Neuronal stem cell (in vitro differentiated cells): ENCODE results near the gene CD81.

Experiments used
- DNase-seq: peaks from one replicate; pipeline ENCODE4 v3.0.0-alpha.2; 2013; ENCODE audit warnings: low spot score
- H2AFZ ChIP-seq: one replicate; pipeline ENCODE4 v1.6.1; 2013; ENCODE audit warnings: mild to moderate bottlenecking, low read length, inconsistent platforms
- H2AK5ac ChIP-seq: 2 replicates; pipeline ENCODE4 v1.6.1; 2013; ENCODE audit warnings: low read depth, mild to moderate bottlenecking, inconsistent platforms, low read length, moderate library complexity, mixed read lengths
- H2BK120ac ChIP-seq: 2 replicates; pipeline ENCODE4 v1.6.1; 2013; ENCODE audit warnings: low read depth, mild to moderate bottlenecking, inconsistent platforms, low read length, moderate library complexity, mixed read lengths
- H2BK12ac ChIP-seq: one replicate; pipeline ENCODE4 v1.6.1; 2013; ENCODE audit warnings: low read length, inconsistent platforms
- H2BK15ac ChIP-seq: 2 replicates; pipeline ENCODE4 v1.6.1; 2013; ENCODE audit warnings: mild to moderate bottlenecking, low read length, inconsistent platforms, mixed read lengths
- H2BK5ac ChIP-seq: one replicate; pipeline ENCODE4 v1.6.1; 2013; ENCODE audit warnings: inconsistent platforms, mild to moderate bottlenecking, low read length, moderate library complexity
- H3K14ac ChIP-seq: one replicate; pipeline ENCODE4 v1.6.1; 2013; ENCODE audit warnings: low read length, inconsistent platforms
- H3K18ac ChIP-seq: 2 replicates; pipeline ENCODE4 v1.6.1; 2013; ENCODE audit warnings: low read length, inconsistent platforms
- H3K23ac ChIP-seq: 2 replicates; pipeline ENCODE4 v1.6.1; 2013; ENCODE audit warnings: low read depth, mild to moderate bottlenecking, mixed read lengths, low read length, inconsistent platforms; ENCODE audit not compliant: poor library complexity
- H3K27ac ChIP-seq: replicated peaks from 3 replicates; pipeline ENCODE4 v1.5.1; 2013; ENCODE audit warnings: low read length, inconsistent platforms
- H3K27me3 ChIP-seq, 3 experiments: 2 replicates each; pipeline ENCODE4 v1.6.1; 2013; ENCODE audit warnings: low read length in 3 of 3, mild to moderate bottlenecking in 2 of 3, inconsistent platforms in 1 of 3, low read depth in 1 of 3, mixed read lengths in 1 of 3, moderate library complexity in 1 of 3; ENCODE audit not compliant: control insufficient read depth in 3 of 3, insufficient read depth in 3 of 3
- H3K36me3 ChIP-seq, 2 donors: replicated peaks in 1 of 2; 2 replicates each; pipeline ENCODE4 v1.6.1; 2013; ENCODE audit warnings: low read length in 2 of 2; ENCODE audit not compliant: control insufficient read depth in 2 of 2, insufficient read depth in 2 of 2
- H3K4ac ChIP-seq: 2 replicates; pipeline ENCODE4 v1.6.1; 2013; ENCODE audit warnings: inconsistent platforms, mild to moderate bottlenecking, low read length, moderate library complexity
- H3K4me1 ChIP-seq, 2 donors: 1 replicate in 1 of 2; 2 replicates in 1 of 2; pipeline ENCODE4 v1.6.1; 2013; ENCODE audit warnings: low read length in 2 of 2, low read depth in 1 of 2; ENCODE audit not compliant: control insufficient read depth in 2 of 2, insufficient read depth in 1 of 2
- H3K4me2 ChIP-seq: one replicate; pipeline ENCODE4 v1.6.1; 2013; ENCODE audit warnings: mild to moderate bottlenecking, low read length, inconsistent platforms; ENCODE audit not compliant: insufficient read depth, poor library complexity, severe bottlenecking
- H3K4me3 ChIP-seq, 2 donors: 2 replicates each; pipeline ENCODE4 v1.5.1; 2013; ENCODE audit warnings: low read length in 2 of 2, mild to moderate bottlenecking in 2 of 2, inconsistent platforms in 1 of 2, moderate library complexity in 1 of 2
- H3K79me1 ChIP-seq: one replicate; pipeline ENCODE4 v1.6.1; 2013; ENCODE audit warnings: low read depth, mild to moderate bottlenecking, inconsistent platforms, low read length, moderate library complexity
- H3K9ac ChIP-seq: one replicate; pipeline ENCODE4 v1.6.1; 2013; ENCODE audit warnings: mild to moderate bottlenecking, low read depth, low read length, inconsistent platforms; ENCODE audit not compliant: poor library complexity
- H3K9me3 ChIP-seq, 2 donors: replicated peaks in 1 of 2; 2 replicates each; pipeline versions ENCODE3 to v1.6.1; 2013; ENCODE audit warnings: low read length in 2 of 2, mild to moderate bottlenecking in 2 of 2, inconsistent platforms in 1 of 2, low read depth in 1 of 2, mixed read lengths in 1 of 2, moderate library complexity in 1 of 2; ENCODE audit not compliant: control insufficient read depth in 2 of 2, insufficient read depth in 1 of 2
- H4K8ac ChIP-seq: one replicate; pipeline ENCODE4 v1.6.1; 2013; ENCODE audit warnings: low read depth, mild to moderate bottlenecking, inconsistent platforms, low read length, moderate library complexity
- H4K91ac ChIP-seq: one replicate; pipeline ENCODE4 v1.6.1; 2013; ENCODE audit warnings: low read length, low read depth, mild to moderate bottlenecking, inconsistent platforms; ENCODE audit not compliant: poor library complexity
- WGBS, 2 donors: extraction: QIAGEN DNeasy Blood & Tissue Kit; methylation state at CpG; one replicate each; pipeline ENCODE4 v1.1.7; 2013; ENCODE audit warnings: missing lambda C conversion rate in 2 of 2, mixed read lengths in 1 of 2; ENCODE audit not compliant: insufficient read length in 2 of 2, insufficient replicate concordance in 1 of 2; ENCODE audit errors: extremely low coverage in 2 of 2; 5-methylcytosine and 5-hydroxymethylcytosine counted together

Gene CD81

GRCh38 chr11:2389377-2390026 lies 12.4 kb downstream of the CD81 start:
- Histone ChIP-seq H3K23ac (peak overlapping the region; percentile 73), H3K27ac (no peak overlapping the region), H2AK5ac (peak overlapping the region; percentile 81), H2AFZ (no peak overlapping the region), H3K18ac (peak overlapping the region; percentile 44), H2BK5ac (peak overlapping the region; percentile 46), H3K9ac (peak overlapping the region; percentile 53), H3K4me3 (peak overlapping the region in 1 of 2 donors; percentile 23), H2BK15ac (no peak overlapping the region), H2BK120ac (no peak overlapping the region), H4K91ac (no peak overlapping the region), H3K4me1 (peaks cover 29 to 36% of the 10 kb centered on the region in 2 donors), H3K36me3 (peaks cover 6 to 57% of the 10 kb centered on the region in 2 donors), H3K4ac (no peak overlapping the region), H3K4me2 (no peak overlapping the region), H3K27me3 (no peaks in the 10 kb centered on the region), H3K9me3 (no peaks in the 10 kb centered on the region), H4K8ac (peak overlapping the region; percentile 65), H3K14ac (peak overlapping the region; percentile 21), H2BK12ac (peak overlapping the region; percentile 16), H3K79me1 (peaks cover 52% of the 10 kb centered on the region)
- DNase-seq: no peak
- WGBS, 2 donors: no CpG with 5 or more reads among the region's 14 CpGs

DNA sequence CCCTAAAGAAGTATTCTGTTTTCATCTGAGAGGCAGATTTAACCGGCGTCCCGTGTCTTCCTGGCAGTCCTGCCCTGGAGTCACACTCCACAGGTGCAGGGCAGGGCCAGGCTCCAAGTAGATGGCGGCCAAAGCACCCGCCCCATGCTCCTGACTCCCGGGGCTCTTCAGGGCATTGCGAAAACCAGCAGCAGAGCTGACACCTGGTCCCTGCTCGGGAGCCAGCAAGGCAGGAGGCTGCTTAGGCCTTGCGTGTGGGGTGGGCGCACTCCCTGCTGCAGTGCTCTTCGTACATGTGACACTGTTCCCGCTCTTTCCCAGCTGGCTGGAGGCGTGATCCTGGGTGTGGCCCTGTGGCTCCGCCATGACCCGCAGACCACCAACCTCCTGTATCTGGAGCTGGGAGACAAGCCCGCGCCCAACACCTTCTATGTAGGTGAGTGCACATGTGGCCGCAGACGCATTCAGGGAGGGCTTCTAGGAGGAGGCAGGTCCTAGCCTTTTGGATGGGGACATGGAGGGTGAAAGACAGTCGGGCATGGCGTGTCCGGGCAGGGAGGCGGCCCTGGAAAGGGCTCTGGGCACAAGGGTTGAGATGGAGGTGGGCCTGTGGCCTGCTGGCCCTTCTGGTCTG lies 13.1 kb downstream of the CD81 start:
- peaks cover 29 to 36% of the 10 kb centered on the region in 2 donors for H3K4me1 ChIP-seq
- H3K27me3 ChIP-seq: no peaks in the 10 kb centered on the region
- H2BK120ac ChIP-seq: no peak overlapping the region
- peak overlapping the region; percentile 75 for H3K23ac ChIP-seq
- H3K36me3 ChIP-seq: peaks cover 8 to 57% of the 10 kb centered on the region in 2 donors
- no peaks in the 10 kb centered on the region for H3K9me3 ChIP-seq
- H3K18ac ChIP-seq: peak overlapping the region; percentile 5
- no CpG with 5 or more reads among the region's 23 CpGs for WGBS, 2 donors
- H2BK12ac ChIP-seq: no peak overlapping the region
- DNase-seq: no peak
- no peak overlapping the region for H3K4me2 ChIP-seq
- peak overlapping the region; percentile 40 for H2AK5ac ChIP-seq
- no peak overlapping the region for H2BK15ac ChIP-seq
- H3K79me1 ChIP-seq: peaks cover 52% of the 10 kb centered on the region
- no peak overlapping the region for H2AFZ ChIP-seq
- no peak overlapping the region for H4K91ac ChIP-seq
- peak overlapping the region; percentile 46 for H2BK5ac ChIP-seq
- H3K4ac ChIP-seq: no peak overlapping the region
- H3K4me3 ChIP-seq: peak overlapping the region in 1 of 2 donors; percentile 1
- H3K27ac ChIP-seq: no peak overlapping the region
- no peak overlapping the region for H3K9ac ChIP-seq
- H3K14ac ChIP-seq: no peak overlapping the region
- no peak overlapping the region for H4K8ac ChIP-seq

DNA sequence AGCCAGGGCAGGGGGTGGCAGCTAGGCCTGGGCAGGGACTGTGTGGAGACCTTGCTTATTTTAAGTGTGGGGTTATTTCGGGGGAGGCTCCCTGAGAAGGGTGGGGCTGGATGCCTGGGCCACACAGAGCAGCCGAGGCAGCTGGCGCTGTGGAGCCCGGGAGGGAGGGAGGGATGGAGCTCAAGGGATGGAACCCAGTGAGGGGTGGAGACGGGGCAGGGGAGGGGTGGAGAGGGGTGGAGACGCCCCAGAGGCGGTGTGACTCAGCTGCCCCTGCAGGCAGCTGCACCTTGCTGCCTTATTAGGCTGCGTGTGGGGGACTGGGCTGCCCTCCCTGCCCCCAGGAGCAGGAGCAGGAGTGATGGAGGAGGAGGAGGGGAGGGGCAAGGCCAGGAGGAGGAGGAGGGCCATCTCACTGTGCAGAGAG lies 13.6 kb downstream of the CD81 start:
- DNase-seq: no peak

GRCh38 chr11:2391181-2391975 lies 14.3 kb downstream of the CD81 start:
- H4K91ac ChIP-seq: no peak overlapping the region
- DNase-seq: no peak
- peak overlapping the region; percentile 52 for H3K23ac ChIP-seq
- H2BK15ac ChIP-seq: no peak overlapping the region
- H3K18ac ChIP-seq: peak overlapping the region; percentile 71
- no peak overlapping the region for H2BK120ac ChIP-seq
- H3K79me1 ChIP-seq: peaks cover 49% of the 10 kb centered on the region
- no peak overlapping the region for H2BK12ac ChIP-seq
- no peak overlapping the region for H3K27ac ChIP-seq
- no peak overlapping the region for H3K4me3 ChIP-seq
- H3K27me3 ChIP-seq: no peaks in the 10 kb centered on the region
- no peak overlapping the region for H3K4ac ChIP-seq
- H3K4me1 ChIP-seq: peaks cover 28 to 35% of the 10 kb centered on the region in 2 donors
- H3K4me2 ChIP-seq: no peak overlapping the region
- peaks cover 17 to 67% of the 10 kb centered on the region in 2 donors for H3K36me3 ChIP-seq
- no peak overlapping the region for H3K14ac ChIP-seq
- peak overlapping the region; percentile 21 for H3K9ac ChIP-seq
- no CpG with 5 or more reads among the region's 20 CpGs for WGBS, 2 donors
- no peak overlapping the region for H2AFZ ChIP-seq
- H2AK5ac ChIP-seq: no peak overlapping the region
- no peak overlapping the region for H2BK5ac ChIP-seq
- no peak overlapping the region for H4K8ac ChIP-seq
- H3K9me3 ChIP-seq: no peaks in the 10 kb centered on the region

More for the DNA sequence above, 13.6 kb downstream of the CD81 start:
- Histone ChIP-seq H2AFZ (no peak overlapping the region), H2AK5ac (peak overlapping the region; percentile 40), H3K4me1 (peaks cover 29 to 36% of the 10 kb centered on the region in 2 donors), H3K18ac (peak overlapping the region; percentile 5), H3K36me3 (peaks cover 11 to 61% of the 10 kb centered on the region in 2 donors), H2BK120ac (no peak overlapping the region), H3K4me3 (no peak overlapping the region), H3K9ac (no peak overlapping the region), H3K27ac (no peak overlapping the region), H2BK15ac (no peak overlapping the region), H3K27me3 (no peaks in the 10 kb centered on the region), H4K91ac (no peak overlapping the region), H2BK12ac (no peak overlapping the region), H3K14ac (no peak overlapping the region), H2BK5ac (peak overlapping the region; percentile 46), H3K23ac (no peak overlapping the region), H3K4ac (no peak overlapping the region), H3K9me3 (no peaks in the 10 kb centered on the region), H3K4me2 (no peak overlapping the region), H4K8ac (no peak overlapping the region), H3K79me1 (peaks cover 52% of the 10 kb centered on the region)
- no CpG with 5 or more reads among the region's 8 CpGs for WGBS, 2 donors
